Amniotic epithelial cell (primary cell): ENCODE data around the gene MAN1A1.

Experiments used
- DNase-seq: peaks from one replicate; pipeline ENCODE4 v3.0.0-alpha.2; 2010; ENCODE audit warnings: low read depth

Gene MAN1A1

GRCh38 chr6:119195204-119195603, 154.4 kb downstream of the MAN1A1 start:
- DNase-seq, result no peak

GRCh38 chr6:119193707-119194106, 155.9 kb downstream of the MAN1A1 start:
- no peak for DNase-seq

- DNase-seq, result no peak
Observed at GRCh38 chr6:119192200-119192599, 157.4 kb downstream of the MAN1A1 start.

- DNase-seq, result no peak
Observed at GRCh38 chr6:119190176-119190575, 159.4 kb downstream of the MAN1A1 start.

- DNase-seq, result no peak
Observed at GRCh38 chr6:119189498-119189897, 160.1 kb downstream of the MAN1A1 start.

- no peak for DNase-seq
Observed at GRCh38 chr6:119187596-119187995, 162.0 kb downstream of the MAN1A1 start.

- DNase-seq, result no peak
Observed at GRCh38 chr6:119186490-119186889, 163.1 kb downstream of the MAN1A1 start.

- DNase-seq, result peak; percentile 15
Observed at GRCh38 chr6:119184008-119184648, 165.4 kb downstream of the MAN1A1 start.

- DNase-seq, result no peak
Observed at GRCh38 chr6:119183457-119183856, 166.1 kb downstream of the MAN1A1 start.

GRCh38 chr6:119182875-119183274, 166.7 kb downstream of the MAN1A1 start:
- no peak for DNase-seq

GRCh38 chr6:119182216-119182803, 167.3 kb downstream of the MAN1A1 start:
- no peak for DNase-seq

GRCh38 chr6:119181046-119181445, 168.5 kb downstream of the MAN1A1 start:
- no peak for DNase-seq

- DNase-seq, result no peak
Observed at GRCh38 chr6:119179842-119180241, 169.7 kb downstream of the MAN1A1 start.

- no peak for DNase-seq
Observed at GRCh38 chr6:119179062-119179461, 170.5 kb downstream of the MAN1A1 start.

GRCh38 chr6:119176445-119176844, 173.1 kb downstream of the MAN1A1 start:
- DNase-seq, result no peak

GRCh38 chr6:119174879-119175817, 174.4 kb downstream of the MAN1A1 start:
- no peak for DNase-seq

GRCh38 chr6:119174085-119174445, 175.5 kb downstream of the MAN1A1 start:
- no peak for DNase-seq

GRCh38 chr6:119173249-119174084, 176.1 kb downstream of the MAN1A1 start:
- no peak for DNase-seq

- DNase-seq, result no peak
Observed at GRCh38 chr6:119172824-119173223, 176.7 kb downstream of the MAN1A1 start.

- DNase-seq, result no peak
Observed at GRCh38 chr6:119171864-119172588, 177.5 kb downstream of the MAN1A1 start.

- no peak for DNase-seq
Observed at GRCh38 chr6:119171088-119171841, 178.3 kb downstream of the MAN1A1 start.
